Esophagus squamous epithelium (tissue), 4 donors: Measurements from ENCODE around the gene AOX1.

Experiments used
- CTCF ChIP-seq, 6 experiments: fragments of 450-650 bp in 4 of 6; fragments of 200-600 bp in 2 of 6; sonication (generic) in 2 of 6; IDR thresholded peaks; one replicate each; pipeline ENCODE4 v1.5.1; 2016 to 2019; ENCODE audit warnings: antibody characterized with exemption in 6 of 6, mild to moderate bottlenecking in 4 of 6, moderate library complexity in 4 of 6
- POLR2A ChIP-seq, 4 donors: fragments of 450-650 bp; IDR thresholded peaks; one replicate each; pipeline ENCODE4 v1.6.1; 2017; ENCODE audit warnings: antibody characterized with exemption in 4 of 4, mild to moderate bottlenecking in 4 of 4, moderate library complexity in 3 of 4

GRCh38 chr2:200713704-200714064, 127.9 kb downstream of the AOX1 start:
- TF ChIP-seq CTCF (IDR thresholded peaks at IDR 0.05) = no peak
- TF ChIP-seq POLR2A (IDR thresholded peaks at IDR 0.05) = no peak
